Panc1 (cell line): ENCODE measurements around the gene NOS1. TPM values are rescaled to one million over a fixed set of nuclear protein-coding genes. Genes with fewer than 3 reads are reported as not detected.

Experiments used
- ATAC-seq: fragments of 200-7000 bp; cut with Tn5 transposase; 2 replicates; pipeline ENCODE4 v1.9.1; 2020; ENCODE audit warnings: mild to moderate bottlenecking, moderate library complexity
- BruUV-seq: library from RNA; stranded (reverse); fragments of 400-500 nt; replicated peaks from 2 replicates; lab custom pipeline; 2021; lab: Mats Ljungman, UMichigan
- CTCF ChIA-PET: fragments of 300-600 bp; sonication (Branson Sonifier 250); formaldehyde crosslinking; loops from one replicate; lab custom pipeline; 2022; ENCODE audit warnings: antibody characterized with exemption; lab: Charles Lee
- POLR2A ChIA-PET: fragments of 300-600 bp; sonication (Branson Sonifier 250); formaldehyde crosslinking; loops from one replicate; lab custom pipeline; 2022; ENCODE audit warnings: antibody characterized with exemption; lab: Charles Lee
- DNase-seq: peaks from one replicate; pipeline ENCODE4 v3.0.0-alpha.2; 2010; ENCODE audit warnings: low read depth, low spot score
- H3K27ac ChIP-seq: 2 replicates; pipeline ENCODE4 v1.5.1; 2011; ENCODE audit warnings: mild to moderate bottlenecking, low read length, inconsistent platforms
- H3K27me3 ChIP-seq: fragments of 200-500 bp; sonication (Bioruptor generic); 2 replicates; pipeline ENCODE4 v1.6.0; 2014; ENCODE audit warnings: low read length, inconsistent platforms; ENCODE audit not compliant: control insufficient read depth, insufficient read depth
- H3K36me3 ChIP-seq: fragments of 200-500 bp; sonication (Bioruptor generic); 2 replicates; pipeline ENCODE4 v1.5.1; 2014; ENCODE audit warnings: inconsistent platforms, mild to moderate bottlenecking, low read length, moderate library complexity; ENCODE audit not compliant: control insufficient read depth, insufficient read depth
- H3K4me1 ChIP-seq: 2 replicates; pipeline ENCODE4 v1.5.1; 2011; ENCODE audit warnings: inconsistent platforms, mild to moderate bottlenecking, low read length, moderate library complexity; ENCODE audit not compliant: control insufficient read depth, insufficient read depth
- H3K4me3 ChIP-seq, 2 experiments: 2 replicates each; pipeline ENCODE4 v1.5.1; 2011 to 2012; ENCODE audit warnings: low read depth in 2 of 2, low read length in 2 of 2, mild to moderate bottlenecking in 2 of 2, inconsistent platforms in 1 of 2, moderate library complexity in 1 of 2
- H3K9me3 ChIP-seq: fragments of 200-500 bp; sonication (Bioruptor generic); 2 replicates; pipeline ENCODE4 v1.5.1; 2014; ENCODE audit warnings: low read depth, mild to moderate bottlenecking, inconsistent platforms, low read length, moderate library complexity; ENCODE audit not compliant: control insufficient read depth, insufficient read depth
- POLR2AphosphoS5 ChIP-seq: IDR thresholded peaks from 2 replicates; pipeline ENCODE4 v1.6.1; 2012; ENCODE audit warnings: mild to moderate bottlenecking, low read depth, low read length, moderate library complexity
- SIN3A ChIP-seq: IDR thresholded peaks from 2 replicates; pipeline ENCODE4 v1.6.1; 2012; ENCODE audit warnings: low read depth, mild to moderate bottlenecking, low read length, moderate library complexity, borderline replicate concordance; ENCODE audit not compliant: insufficient read depth
- TCF7L2 ChIP-seq: IDR thresholded peaks from 2 replicates; pipeline ENCODE4 v1.6.1; 2011; ENCODE audit warnings: mild to moderate bottlenecking, low read depth, low read length, inconsistent platforms
- in situ Hi-C: cut with HindIII; loops from 2 replicates; pipeline ENCODE4 v1.10.0; 2016; ENCODE audit warnings: low sequenced_read_pairs, low pct_unique_long_range_greater_than_20kb
- intact Hi-C: fragments of 100-400 bp; cut with micrococcal nuclease; formaldehyde crosslinking; loops from one replicate; pipeline ENCODE4 v1.10.0; 2022; ENCODE audit not compliant: unreplicated experiment
- total RNA-seq: library from RNA; stranded (reverse); gene quantifications from one replicate; pipeline ENCODE4 v1.2.1, GENCODE V29; 2021; ENCODE audit not compliant: unreplicated experiment
- TF ChIP-seq, protein P1 (sequence below): fragments of 450-650 bp; IDR thresholded peaks from 2 replicates; pipeline ENCODE4 v1.5.1; 2017; ENCODE audit warnings: mild to moderate bottlenecking
- TF ChIP-seq, protein P2 (sequence below), 2 experiments: IDR thresholded peaks; 2 replicates each; pipeline ENCODE4 v1.6.1; 2011 to 2012; ENCODE audit warnings: low read depth in 2 of 2, control low read depth in 1 of 2, low read length in 1 of 2, mild to moderate bottlenecking in 1 of 2, moderate library complexity in 1 of 2; ENCODE audit not compliant: insufficient read depth in 1 of 2

The NOS1 gene
- total RNA-seq, 1 experiment from 2014 or later = 0.03 TPM

DNA sequence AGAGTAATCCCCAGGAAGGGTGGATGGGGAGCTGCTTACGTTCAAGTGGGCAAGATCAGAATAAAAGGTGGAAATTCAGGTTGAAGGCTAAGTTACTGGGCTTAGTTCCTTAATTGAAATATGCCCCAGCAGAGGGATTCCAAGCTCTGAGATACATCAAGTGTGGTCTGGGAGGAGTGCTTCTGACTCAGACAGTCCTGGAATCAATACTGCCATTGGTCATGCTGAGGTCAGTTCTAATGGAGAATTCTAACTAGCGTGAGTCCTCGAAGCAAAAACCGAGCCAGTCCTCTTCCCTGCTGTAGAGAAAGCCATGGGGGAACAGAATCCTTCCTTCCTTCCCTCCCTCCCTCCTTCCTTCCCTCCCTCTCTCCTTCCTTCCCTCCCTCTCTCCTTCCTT, 39.9 kb downstream of the NOS1 start:
- intact Hi-C loops = no loop called here

DNA sequence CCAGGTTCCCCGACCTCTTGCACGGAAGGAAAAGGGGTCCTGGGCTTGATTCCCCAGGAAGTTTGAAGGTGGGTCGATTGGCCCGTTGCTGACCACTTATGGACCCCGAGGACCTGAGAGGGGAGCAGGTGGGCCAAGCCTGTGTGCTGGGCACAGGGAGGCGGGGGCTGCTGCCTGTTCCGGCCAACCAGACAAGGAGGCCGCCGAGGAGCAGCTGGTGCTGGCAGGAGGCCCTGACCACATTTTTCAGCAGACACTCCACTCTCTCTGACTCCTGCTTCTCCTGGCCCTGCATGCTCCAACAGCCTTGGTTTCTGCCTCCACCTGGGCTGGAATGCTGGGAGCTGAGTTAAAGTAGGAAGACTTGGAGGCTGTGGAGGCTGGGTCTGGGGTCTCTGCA, 42.8 kb downstream of the NOS1 start:
- intact Hi-C loops = no loop called here
- Histone ChIP-seq H3K9me3 (no peaks in the 10 kb centered on the region), H3K27ac (no peak overlapping the region), H3K27me3 (peaks cover 8% of the 10 kb centered on the region; the same call in 1 of the 2 replicates), H3K4me3 (no peak overlapping the region), H3K36me3 (no peaks in the 10 kb centered on the region), H3K4me1 (no peaks in the 10 kb centered on the region)
- in situ Hi-C loops = no loop called here
- BruUV-seq = no TSS peak
- ChIA-PET POLR2A (no interaction called here), CTCF (no interaction called here)
- TF ChIP-seq, protein P1, sequence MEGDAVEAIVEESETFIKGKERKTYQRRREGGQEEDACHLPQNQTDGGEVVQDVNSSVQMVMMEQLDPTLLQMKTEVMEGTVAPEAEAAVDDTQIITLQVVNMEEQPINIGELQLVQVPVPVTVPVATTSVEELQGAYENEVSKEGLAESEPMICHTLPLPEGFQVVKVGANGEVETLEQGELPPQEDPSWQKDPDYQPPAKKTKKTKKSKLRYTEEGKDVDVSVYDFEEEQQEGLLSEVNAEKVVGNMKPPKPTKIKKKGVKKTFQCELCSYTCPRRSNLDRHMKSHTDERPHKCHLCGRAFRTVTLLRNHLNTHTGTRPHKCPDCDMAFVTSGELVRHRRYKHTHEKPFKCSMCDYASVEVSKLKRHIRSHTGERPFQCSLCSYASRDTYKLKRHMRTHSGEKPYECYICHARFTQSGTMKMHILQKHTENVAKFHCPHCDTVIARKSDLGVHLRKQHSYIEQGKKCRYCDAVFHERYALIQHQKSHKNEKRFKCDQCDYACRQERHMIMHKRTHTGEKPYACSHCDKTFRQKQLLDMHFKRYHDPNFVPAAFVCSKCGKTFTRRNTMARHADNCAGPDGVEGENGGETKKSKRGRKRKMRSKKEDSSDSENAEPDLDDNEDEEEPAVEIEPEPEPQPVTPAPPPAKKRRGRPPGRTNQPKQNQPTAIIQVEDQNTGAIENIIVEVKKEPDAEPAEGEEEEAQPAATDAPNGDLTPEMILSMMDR = no peak
- TF ChIP-seq SIN3A (no peak), TCF7L2 (no peak), POLR2AphosphoS5 (no peak)
- TF ChIP-seq, protein P2, sequence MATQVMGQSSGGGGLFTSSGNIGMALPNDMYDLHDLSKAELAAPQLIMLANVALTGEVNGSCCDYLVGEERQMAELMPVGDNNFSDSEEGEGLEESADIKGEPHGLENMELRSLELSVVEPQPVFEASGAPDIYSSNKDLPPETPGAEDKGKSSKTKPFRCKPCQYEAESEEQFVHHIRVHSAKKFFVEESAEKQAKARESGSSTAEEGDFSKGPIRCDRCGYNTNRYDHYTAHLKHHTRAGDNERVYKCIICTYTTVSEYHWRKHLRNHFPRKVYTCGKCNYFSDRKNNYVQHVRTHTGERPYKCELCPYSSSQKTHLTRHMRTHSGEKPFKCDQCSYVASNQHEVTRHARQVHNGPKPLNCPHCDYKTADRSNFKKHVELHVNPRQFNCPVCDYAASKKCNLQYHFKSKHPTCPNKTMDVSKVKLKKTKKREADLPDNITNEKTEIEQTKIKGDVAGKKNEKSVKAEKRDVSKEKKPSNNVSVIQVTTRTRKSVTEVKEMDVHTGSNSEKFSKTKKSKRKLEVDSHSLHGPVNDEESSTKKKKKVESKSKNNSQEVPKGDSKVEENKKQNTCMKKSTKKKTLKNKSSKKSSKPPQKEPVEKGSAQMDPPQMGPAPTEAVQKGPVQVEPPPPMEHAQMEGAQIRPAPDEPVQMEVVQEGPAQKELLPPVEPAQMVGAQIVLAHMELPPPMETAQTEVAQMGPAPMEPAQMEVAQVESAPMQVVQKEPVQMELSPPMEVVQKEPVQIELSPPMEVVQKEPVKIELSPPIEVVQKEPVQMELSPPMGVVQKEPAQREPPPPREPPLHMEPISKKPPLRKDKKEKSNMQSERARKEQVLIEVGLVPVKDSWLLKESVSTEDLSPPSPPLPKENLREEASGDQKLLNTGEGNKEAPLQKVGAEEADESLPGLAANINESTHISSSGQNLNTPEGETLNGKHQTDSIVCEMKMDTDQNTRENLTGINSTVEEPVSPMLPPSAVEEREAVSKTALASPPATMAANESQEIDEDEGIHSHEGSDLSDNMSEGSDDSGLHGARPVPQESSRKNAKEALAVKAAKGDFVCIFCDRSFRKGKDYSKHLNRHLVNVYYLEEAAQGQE (IDR thresholded peaks at IDR 0.05; ENCODE audit: insufficient read depth in 1 of 2, low read depth in 2 of 2, low read length in 1 of 2) = no peak
- ATAC-seq (no peak), DNase-seq (no peak)

More for the DNA sequence above, 39.9 kb downstream of the NOS1 start:
- H3K27ac ChIP-seq = no peak overlapping the region
- peaks cover 13% of the 10 kb centered on the region; the same call in 1 of the 2 replicates for H3K27me3 ChIP-seq
- no peaks in the 10 kb centered on the region for H3K9me3 ChIP-seq
- POLR2A ChIA-PET = no interaction called here
- H3K4me1 ChIP-seq = no peaks in the 10 kb centered on the region
- in situ Hi-C loops = no loop called here
- no TSS peak for BruUV-seq
- TF ChIP-seq POLR2AphosphoS5 (no peak), SIN3A (no peak), TCF7L2 (no peak)
- TF ChIP-seq, protein P2 (IDR thresholded peaks at IDR 0.05; ENCODE audit: insufficient read depth in 1 of 2, low read depth in 2 of 2, low read length in 1 of 2) = no peak
- TF ChIP-seq, protein P1 = no peak
- H3K4me3 ChIP-seq = no peak overlapping the region
- ATAC-seq (peak; percentile 71), DNase-seq (no peak)
- CTCF ChIA-PET = no interaction called here
- no peaks in the 10 kb centered on the region for H3K36me3 ChIP-seq
